Epithelial cell of proximal tubule (primary cell): ENCODE data around the gene DNTT. TPM values are rescaled to one million over a fixed set of nuclear protein-coding genes. Genes with fewer than 3 reads are reported as not detected.

Experiments used
- DNase-seq: peaks from one replicate; pipeline ENCODE4 v3.0.0-alpha.2; 2011; ENCODE audit warnings: low read depth
- H3K4me3 ChIP-seq: 2 replicates; pipeline ENCODE4 v1.5.1; 2011; ENCODE audit warnings: low read depth, mild to moderate bottlenecking, low read length
- total RNA-seq: library from RNA; depleted of rRNA; stranded (reverse); fragments of >200 nt; gene quantifications from 2 replicates; pipeline ENCODE4 v1.2.3, GENCODE V29; 2015
- TF ChIP-seq, protein P1 (sequence below): conservative IDR thresholded peaks from 2 replicates; pipeline ENCODE4 v1.5.1; 2012; ENCODE audit warnings: low read depth, mild to moderate bottlenecking, low read length

The DNTT gene
- total RNA-seq, 1 donor from 2014 or later, result not detected

DNA sequence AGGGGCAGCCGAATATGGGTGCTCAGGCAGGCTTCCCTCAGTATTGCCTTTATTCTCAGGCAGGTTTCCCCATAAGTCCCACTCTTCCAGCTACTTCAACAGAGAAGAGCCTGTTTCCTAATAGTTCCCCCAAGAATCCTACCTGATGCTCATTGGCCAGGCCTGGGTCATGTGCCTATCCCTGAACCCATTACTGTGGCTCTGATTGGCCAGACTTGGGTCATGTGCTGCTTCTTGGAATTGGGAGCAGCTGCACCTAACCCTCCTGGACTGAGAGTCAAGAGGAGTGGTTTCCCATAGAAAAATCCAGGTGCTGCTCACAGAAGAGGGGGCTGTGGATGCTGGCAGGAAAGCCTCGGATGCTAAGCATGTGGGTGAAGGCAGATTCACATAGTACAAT, 32.9 kb downstream of the DNTT start:
- TF ChIP-seq, protein P1, sequence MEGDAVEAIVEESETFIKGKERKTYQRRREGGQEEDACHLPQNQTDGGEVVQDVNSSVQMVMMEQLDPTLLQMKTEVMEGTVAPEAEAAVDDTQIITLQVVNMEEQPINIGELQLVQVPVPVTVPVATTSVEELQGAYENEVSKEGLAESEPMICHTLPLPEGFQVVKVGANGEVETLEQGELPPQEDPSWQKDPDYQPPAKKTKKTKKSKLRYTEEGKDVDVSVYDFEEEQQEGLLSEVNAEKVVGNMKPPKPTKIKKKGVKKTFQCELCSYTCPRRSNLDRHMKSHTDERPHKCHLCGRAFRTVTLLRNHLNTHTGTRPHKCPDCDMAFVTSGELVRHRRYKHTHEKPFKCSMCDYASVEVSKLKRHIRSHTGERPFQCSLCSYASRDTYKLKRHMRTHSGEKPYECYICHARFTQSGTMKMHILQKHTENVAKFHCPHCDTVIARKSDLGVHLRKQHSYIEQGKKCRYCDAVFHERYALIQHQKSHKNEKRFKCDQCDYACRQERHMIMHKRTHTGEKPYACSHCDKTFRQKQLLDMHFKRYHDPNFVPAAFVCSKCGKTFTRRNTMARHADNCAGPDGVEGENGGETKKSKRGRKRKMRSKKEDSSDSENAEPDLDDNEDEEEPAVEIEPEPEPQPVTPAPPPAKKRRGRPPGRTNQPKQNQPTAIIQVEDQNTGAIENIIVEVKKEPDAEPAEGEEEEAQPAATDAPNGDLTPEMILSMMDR, result no peak

GRCh38 chr10:96338279-96338925, 34.2 kb downstream of the DNTT start:
- no peak overlapping the region for H3K4me3 ChIP-seq
- TF ChIP-seq, protein P1, result no peak
- no peak for DNase-seq

More for the DNA sequence above, 32.9 kb downstream of the DNTT start:
- no peak for DNase-seq
- H3K4me3 ChIP-seq, result no peak overlapping the region

DNA sequence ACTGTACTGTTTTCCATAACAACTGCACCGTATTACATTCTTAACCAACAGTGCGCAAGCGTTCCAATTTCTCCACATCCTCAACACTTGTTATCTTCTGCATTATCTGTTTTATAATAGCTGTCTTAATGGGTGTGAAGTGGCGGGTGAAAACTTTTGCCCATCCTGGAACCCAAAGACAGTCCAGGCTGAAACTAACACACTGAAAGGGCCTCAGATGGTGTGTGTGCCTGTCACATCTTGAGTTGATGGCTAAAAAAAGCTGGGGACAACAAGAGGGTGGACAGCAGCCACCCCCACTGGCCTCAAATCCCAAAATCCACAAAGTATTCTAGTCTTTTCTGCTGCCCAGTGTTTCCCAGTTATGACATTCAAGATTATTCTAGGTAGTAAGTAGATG, 35.1 kb downstream of the DNTT start:
- no peak for DNase-seq
- TF ChIP-seq, protein P1, result no peak
- H3K4me3 ChIP-seq, result no peak overlapping the region

GRCh38 chr10:96339956-96340904, 36.0 kb downstream of the DNTT start:
- TF ChIP-seq, protein P1, result peak; percentile 98
- H3K4me3 ChIP-seq, result no peak overlapping the region
- DNase-seq, result no peak

DNA sequence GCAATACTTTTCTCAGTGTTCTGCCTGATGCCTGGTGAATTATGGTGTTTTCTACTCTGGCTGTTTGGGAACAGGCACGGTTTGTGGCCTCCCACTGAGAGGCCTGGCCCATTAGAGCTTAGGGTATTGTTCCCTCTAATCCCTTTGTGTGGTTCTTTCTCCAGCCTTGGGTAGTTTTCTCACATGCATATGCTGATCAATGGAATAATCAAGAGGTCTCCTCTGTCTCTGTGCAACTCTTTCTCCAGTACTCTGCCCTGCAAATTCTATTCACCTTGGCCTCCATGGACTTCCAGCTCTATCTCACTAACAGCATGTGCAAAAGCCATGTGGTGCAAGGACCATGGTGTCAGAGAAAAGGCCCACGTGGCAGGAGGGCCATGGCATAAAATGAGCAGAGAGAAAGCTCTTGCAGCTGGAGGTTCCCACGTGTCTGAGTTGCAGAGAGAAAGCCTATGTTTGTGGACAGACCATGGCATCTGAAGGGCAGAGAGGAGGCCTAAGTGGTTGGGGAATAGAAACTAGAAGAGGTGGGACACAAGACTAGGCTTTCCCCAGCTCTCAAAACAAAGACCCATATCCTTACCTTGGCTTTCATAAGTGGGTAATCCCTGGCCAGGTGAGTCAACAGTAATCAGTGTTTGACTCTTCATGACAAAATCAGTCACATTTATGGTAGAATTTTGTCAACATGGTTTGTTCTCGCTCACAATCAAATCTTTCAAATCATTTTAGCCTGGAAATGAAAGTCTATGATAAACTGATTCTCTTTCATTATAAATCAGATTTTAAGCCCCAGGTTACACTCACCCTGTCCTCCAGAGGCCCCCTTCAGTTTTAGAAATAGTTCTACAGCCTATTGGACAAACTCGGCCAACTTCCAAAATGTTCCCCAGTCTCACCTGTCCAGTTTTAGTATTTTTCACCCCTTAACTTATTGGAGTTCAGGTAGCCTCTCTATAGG, 37.3 kb downstream of the DNTT start:
- TF ChIP-seq, protein P1, result no peak
- no peak overlapping the region for H3K4me3 ChIP-seq
- no peak for DNase-seq

GRCh38 chr10:96342402-96342801, 38.2 kb downstream of the DNTT start:
- no peak overlapping the region for H3K4me3 ChIP-seq
- no peak for DNase-seq
- TF ChIP-seq, protein P1, result no peak
